Left ventricle myocardium inferior (tissue), 1 donor: ENCODE data around the gene ANKH. TPM values are rescaled to one million over a fixed set of nuclear protein-coding genes. Genes with fewer than 3 reads are reported as not detected.

ENCODE experiments used
- DNase-seq: peaks from one replicate; pipeline ENCODE4 v3.0.0-alpha.2; 2020
- H3K27ac ChIP-seq: fragments of 200-600 bp; replicated peaks from 2 replicates; pipeline ENCODE4 v1.8.0; 2021
- H3K27me3 ChIP-seq: fragments of 200-600 bp; 2 replicates; pipeline ENCODE4 v1.8.0; 2021; ENCODE audit warnings: low read depth
- H3K36me3 ChIP-seq: fragments of 200-600 bp; 2 replicates; pipeline ENCODE4 v1.8.0; 2021
- H3K4me1 ChIP-seq: fragments of 200-600 bp; 2 replicates; pipeline ENCODE4 v1.8.0; 2021
- H3K4me3 ChIP-seq: fragments of 200-600 bp; 2 replicates; pipeline ENCODE4 v1.8.0; 2021; ENCODE audit warnings: mild to moderate bottlenecking, moderate library complexity
- H3K9me3 ChIP-seq: fragments of 200-600 bp; replicated peaks from 2 replicates; pipeline ENCODE4 v1.8.0; 2021
- CTCF ChIP-seq: fragments of 200-600 bp; IDR thresholded peaks from 2 replicates; pipeline ENCODE4 v1.8.0; 2021; ENCODE audit warnings: antibody characterized with exemption, mild to moderate bottlenecking, borderline replicate concordance
- intact Hi-C: fragments of 100-400 bp; cut with micrococcal nuclease; formaldehyde crosslinking; loops from one replicate; pipeline ENCODE4 v1.11.0; 2022
- total RNA-seq: library from RNA; stranded (reverse); fragmentation: NEBNext Ultra II Directional; extraction: Animal tissue kit (Norgen Biotek cat#: 25700); gene quantifications from one replicate; pipeline ENCODE4 v1.2.1, GENCODE V29; 2021
- donor health status: DM: no; HTN: yes; CAD: no; lungs with severe emphysema.

The ANKH gene
- total RNA-seq, 1 donor from 2014 or later = 227 TPM

GRCh38 chr5:14787801-14788579 lies 83.6 kb downstream of the ANKH start:
- no peak for DNase-seq
- H3K36me3 ChIP-seq = no peaks in the 10 kb centered on the region
- H3K27me3 ChIP-seq = no peaks in the 10 kb centered on the region
- intact Hi-C loops = no loop called here
- no peak overlapping the region for H3K4me3 ChIP-seq
- H3K4me1 ChIP-seq = peaks cover 25% of the 10 kb centered on the region
- no peak for TF ChIP-seq CTCF
- no peaks in the 10 kb centered on the region for H3K9me3 ChIP-seq
- H3K27ac ChIP-seq = no peak overlapping the region

GRCh38 chr5:14783691-14784090 lies 87.9 kb downstream of the ANKH start:
- Histone ChIP-seq H3K4me3 (no peak overlapping the region), H3K27me3 (no peaks in the 10 kb centered on the region), H3K36me3 (no peaks in the 10 kb centered on the region), H3K27ac (no peak overlapping the region), H3K9me3 (no peaks in the 10 kb centered on the region), H3K4me1 (peaks cover 49% of the 10 kb centered on the region)
- no peak for TF ChIP-seq CTCF
- no peak for DNase-seq
- intact Hi-C loops = no loop called here

- no peak for TF ChIP-seq CTCF
- Histone ChIP-seq H3K27ac (no peak overlapping the region), H3K36me3 (no peaks in the 10 kb centered on the region), H3K4me1 (peaks cover 50% of the 10 kb centered on the region), H3K4me3 (no peak overlapping the region), H3K9me3 (no peaks in the 10 kb centered on the region), H3K27me3 (no peaks in the 10 kb centered on the region)
- no peak for DNase-seq
- intact Hi-C loops = no loop called here
Observed at GRCh38 chr5:14782591-14782990, 89.0 kb downstream of the ANKH start.

- Histone ChIP-seq H3K9me3 (no peaks in the 10 kb centered on the region), H3K4me1 (peaks cover 60% of the 10 kb centered on the region), H3K36me3 (no peaks in the 10 kb centered on the region), H3K27me3 (no peaks in the 10 kb centered on the region), H3K27ac (no peak overlapping the region), H3K4me3 (no peak overlapping the region)
- no peak for TF ChIP-seq CTCF
- no peak for DNase-seq
- intact Hi-C loops = no loop called here
Observed at GRCh38 chr5:14781106-14781505, 90.5 kb downstream of the ANKH start.

DNA sequence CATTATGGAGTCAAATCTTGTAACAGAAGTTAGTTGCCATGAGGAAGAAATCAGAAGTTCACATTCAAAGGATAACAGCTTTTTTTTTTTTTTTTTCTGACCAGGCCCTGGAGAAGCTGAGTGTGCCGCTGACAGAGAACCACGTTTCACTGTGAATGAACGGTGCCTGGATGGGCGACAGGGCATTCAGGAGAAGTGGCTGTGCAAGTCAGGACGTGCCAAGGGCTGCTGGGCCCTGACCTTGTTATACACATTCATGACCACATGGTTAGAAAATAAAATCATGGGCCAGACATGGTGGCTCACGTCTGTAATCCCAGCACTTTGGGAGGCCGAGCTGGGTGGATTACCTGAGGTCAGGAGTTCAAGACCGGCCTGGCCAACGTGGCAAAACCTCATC lies 91.6 kb downstream of the ANKH start:
- peaks cover 67% of the 10 kb centered on the region for H3K4me1 ChIP-seq
- DNase-seq = no peak
- H3K27ac ChIP-seq = no peak overlapping the region
- H3K4me3 ChIP-seq = no peak overlapping the region
- no peaks in the 10 kb centered on the region for H3K36me3 ChIP-seq
- no peaks in the 10 kb centered on the region for H3K27me3 ChIP-seq
- H3K9me3 ChIP-seq = no peaks in the 10 kb centered on the region
- TF ChIP-seq CTCF = no peak
- intact Hi-C loops = no loop called here
